LNCAP (cell line): Measurements from ENCODE around the gene POU2AF1.

Source experiments
- CTCF ChIP-seq: fragments of 450-650 bp; IDR thresholded peaks from 2 replicates; pipeline ENCODE4 v1.5.1; 2017; ENCODE audit warnings: mild to moderate bottlenecking

The POU2AF1 gene

GRCh38 chr11:111342329-111342728 is 36.7 kb downstream of the POU2AF1 start:
- TF ChIP-seq CTCF, result no peak

- no peak for TF ChIP-seq CTCF
Measured at GRCh38 chr11:111339758-111340388, 39.2 kb downstream of the POU2AF1 start.

- TF ChIP-seq CTCF, result no peak
Measured at GRCh38 chr11:111336582-111337256, 42.4 kb downstream of the POU2AF1 start.

GRCh38 chr11:111336062-111336461 is 43.0 kb downstream of the POU2AF1 start:
- TF ChIP-seq CTCF, result no peak

GRCh38 chr11:111335549-111335948 is 43.5 kb downstream of the POU2AF1 start:
- TF ChIP-seq CTCF, result no peak

GRCh38 chr11:111334532-111335502 is 44.3 kb downstream of the POU2AF1 start:
- TF ChIP-seq CTCF, result no peak

GRCh38 chr11:111331711-111332479 is 47.2 kb downstream of the POU2AF1 start:
- no peak for TF ChIP-seq CTCF
